ENCODE results near the gene ATP6AP1.

ATP6AP1 gene

DNA sequence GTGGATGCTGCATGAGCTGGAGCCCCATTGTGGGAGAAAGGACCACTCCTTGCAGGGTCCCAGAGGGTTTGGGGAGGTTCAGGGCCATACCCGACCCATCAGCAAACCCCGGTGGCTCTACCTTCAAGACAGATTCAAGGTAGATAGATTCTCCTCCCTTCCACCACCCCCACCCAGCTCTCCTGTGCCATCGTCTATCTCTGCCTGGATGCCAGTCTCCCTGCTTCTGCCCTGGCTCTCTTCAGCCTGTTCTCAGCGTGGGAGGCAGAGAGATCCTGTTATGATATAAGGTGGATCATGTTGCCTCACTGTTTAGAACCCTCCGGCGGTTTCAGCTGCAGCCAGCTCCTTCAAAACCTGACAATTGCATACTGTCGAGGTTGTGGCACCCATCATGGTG, 45.2 kb downstream of the ATP6AP1 start:
- no peak for DNase-seq (ENCODE audit: extremely low spot score)
- POLR2A ChIA-PET, result no interaction called here
- TF ChIP-seq, protein P1, sequence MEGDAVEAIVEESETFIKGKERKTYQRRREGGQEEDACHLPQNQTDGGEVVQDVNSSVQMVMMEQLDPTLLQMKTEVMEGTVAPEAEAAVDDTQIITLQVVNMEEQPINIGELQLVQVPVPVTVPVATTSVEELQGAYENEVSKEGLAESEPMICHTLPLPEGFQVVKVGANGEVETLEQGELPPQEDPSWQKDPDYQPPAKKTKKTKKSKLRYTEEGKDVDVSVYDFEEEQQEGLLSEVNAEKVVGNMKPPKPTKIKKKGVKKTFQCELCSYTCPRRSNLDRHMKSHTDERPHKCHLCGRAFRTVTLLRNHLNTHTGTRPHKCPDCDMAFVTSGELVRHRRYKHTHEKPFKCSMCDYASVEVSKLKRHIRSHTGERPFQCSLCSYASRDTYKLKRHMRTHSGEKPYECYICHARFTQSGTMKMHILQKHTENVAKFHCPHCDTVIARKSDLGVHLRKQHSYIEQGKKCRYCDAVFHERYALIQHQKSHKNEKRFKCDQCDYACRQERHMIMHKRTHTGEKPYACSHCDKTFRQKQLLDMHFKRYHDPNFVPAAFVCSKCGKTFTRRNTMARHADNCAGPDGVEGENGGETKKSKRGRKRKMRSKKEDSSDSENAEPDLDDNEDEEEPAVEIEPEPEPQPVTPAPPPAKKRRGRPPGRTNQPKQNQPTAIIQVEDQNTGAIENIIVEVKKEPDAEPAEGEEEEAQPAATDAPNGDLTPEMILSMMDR (IDR thresholded peaks at IDR 0.05; ENCODE audit: control extremely low read depth, extremely low read depth, low read depth, missing control alignments), result no peak
- CTCF ChIA-PET, result no interaction called here

- ChIA-PET POLR2A (interaction anchor here (0.7 kb wide), 1 partner anchor 74 kb away, joined by 4 read pairs; no protein-coding TSS in a partner anchor), CTCF (interaction anchor here (1.0 kb wide), 1 partner anchor 103 kb away, joined by 3 read pairs; no protein-coding TSS in a partner anchor)
- no peak for DNase-seq (ENCODE audit: extremely low spot score)
- TF ChIP-seq, protein P1 (IDR thresholded peaks at IDR 0.05; ENCODE audit: control extremely low read depth, extremely low read depth, low read depth, missing control alignments), result no peak
Measured at GRCh38 chrX:154476821-154477220, 48.3 kb downstream of the ATP6AP1 start.

GRCh38 chrX:154477891-154478477, 49.5 kb downstream of the ATP6AP1 start:
- DNase-seq (ENCODE audit: extremely low spot score), result no peak
- TF ChIP-seq, protein P1 (IDR thresholded peaks at IDR 0.05; ENCODE audit: control extremely low read depth, extremely low read depth, low read depth, missing control alignments), result no peak
- ChIA-PET CTCF (no interaction called here), POLR2A (interaction anchor here (1.0 kb wide), 1 partner anchor 13 kb away, joined by 5 read pairs; the partner anchor contains the start of gene SLC10A3)

DNA sequence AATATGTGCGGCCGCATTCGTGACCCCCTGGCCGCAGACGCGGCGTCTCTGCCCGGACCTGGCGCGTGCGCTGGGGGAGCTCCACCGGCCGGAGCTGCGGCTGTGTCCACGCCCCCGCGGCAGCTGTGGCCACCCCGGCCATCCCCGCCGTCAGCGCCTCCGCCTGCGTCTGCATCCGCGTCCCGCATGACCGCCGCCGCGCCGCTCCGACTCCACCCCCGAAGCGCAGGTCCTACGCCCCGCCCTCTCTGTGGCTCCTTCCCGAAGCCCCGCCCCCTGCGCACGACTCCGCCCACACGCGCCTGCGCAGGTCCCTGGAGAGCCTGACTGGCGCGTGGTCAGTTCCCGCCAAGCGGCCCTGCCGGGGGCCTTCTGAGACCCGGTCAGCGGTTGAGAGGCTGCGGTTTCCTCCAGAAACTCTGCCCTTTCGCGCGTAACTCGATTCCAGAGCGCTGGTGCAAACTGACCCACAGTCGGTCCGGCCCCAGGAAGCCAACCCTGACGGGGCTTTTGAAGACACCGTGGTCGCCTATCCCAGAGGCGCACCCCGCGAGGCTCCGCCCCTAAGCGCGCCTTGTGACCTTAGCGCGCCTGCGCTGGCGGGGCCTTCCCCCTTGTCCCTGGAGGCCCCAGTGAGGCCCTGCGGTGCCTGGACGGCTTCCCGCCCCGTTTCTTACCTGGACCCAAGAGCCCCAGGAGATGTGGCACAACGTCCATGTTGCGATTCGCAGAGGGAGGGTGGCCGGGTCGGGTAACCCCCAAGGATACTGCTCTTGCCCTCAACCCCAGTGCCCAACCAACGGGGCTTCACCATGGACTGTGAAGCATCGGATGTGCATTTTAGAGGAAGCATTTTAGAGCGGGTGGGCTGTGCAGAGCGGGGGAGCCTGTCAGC, 50.5 kb downstream of the ATP6AP1 start, which contains the start of gene LAGE3:
Gene LAGE3 (minus strand): TSS at position 554 of the 895 bp plus-strand sequence. CDS start 366 bp downstream, at position 188.
- TF ChIP-seq, protein P1 (IDR thresholded peaks at IDR 0.05; ENCODE audit: control extremely low read depth, extremely low read depth, low read depth, missing control alignments), result no peak
- peak; percentile 91 for DNase-seq (ENCODE audit: extremely low spot score)
- POLR2A ChIA-PET, result interaction anchor here (0.6 to 1.0 kb wide), 3 partner anchors 10 to 33 kb away, joined by 3 to 5 read pairs (median 3); partner anchors contain the start of gene SLC10A3
- CTCF ChIA-PET, result no interaction called here

DNA sequence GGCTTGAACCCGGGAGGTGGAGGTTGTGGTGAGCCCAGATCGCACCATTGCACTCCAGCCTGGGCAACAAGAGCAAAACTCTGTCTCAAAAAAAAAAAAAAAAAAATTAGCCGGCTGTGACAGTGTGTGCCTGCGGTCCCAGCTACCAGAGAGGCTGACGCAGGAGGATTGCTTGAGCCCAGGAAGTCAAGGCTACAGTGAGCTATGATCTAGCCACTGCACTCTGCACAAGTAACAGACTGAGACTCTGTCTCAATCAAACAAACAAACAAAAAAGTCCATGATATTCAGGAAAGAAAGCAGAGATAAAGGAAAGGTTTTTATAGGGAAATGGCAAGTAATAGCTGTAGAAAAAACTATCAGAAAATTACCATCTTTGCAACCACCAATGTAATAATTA, 52.7 kb downstream of the ATP6AP1 start:
- TF ChIP-seq, protein P1 (IDR thresholded peaks at IDR 0.05; ENCODE audit: control extremely low read depth, extremely low read depth, low read depth, missing control alignments), result no peak
- ChIA-PET CTCF (interaction anchor here (0.7 to 1.5 kb wide), 3 partner anchors 19 to 53 kb away, joined by 3 read pairs; no protein-coding TSS in a partner anchor), POLR2A (no interaction called here)
- no peak for DNase-seq (ENCODE audit: extremely low spot score)

- no peak for DNase-seq (ENCODE audit: extremely low spot score)
- ChIA-PET POLR2A (interaction anchor here (0.7 kb wide), 1 partner anchor 16 kb away, joined by 3 read pairs; no protein-coding TSS in a partner anchor), CTCF (no interaction called here)
- TF ChIP-seq, protein P1 (IDR thresholded peaks at IDR 0.05; ENCODE audit: control extremely low read depth, extremely low read depth, low read depth, missing control alignments), result no peak
Measured at GRCh38 chrX:154481911-154482601, 53.6 kb downstream of the ATP6AP1 start.
